Caco-2 (cell line): ENCODE data around the gene TAF5L. TPM values are rescaled to one million over a fixed set of nuclear protein-coding genes. Genes with fewer than 3 reads are reported as not detected.
A peak's percentile ranks its signal among the peaks of the same experiment; 100 is the strongest.

Experiments
- BruUV-seq: library from RNA; stranded (reverse); fragments of 400-500 nt; replicated peaks from 2 replicates; lab custom pipeline; 2021; lab: Mats Ljungman, UMichigan
- CTCF ChIA-PET: fragments of 300-600 bp; sonication (Branson Sonifier 250); formaldehyde crosslinking; loops from one replicate; lab custom pipeline; 2022; ENCODE audit warnings: antibody characterized with exemption; lab: Charles Lee
- POLR2A ChIA-PET: fragments of 300-600 bp; sonication (Branson Sonifier 250); formaldehyde crosslinking; loops from one replicate; lab custom pipeline; 2022; ENCODE audit warnings: antibody characterized with exemption; lab: Charles Lee
- DNase-seq, 2 experiments: peaks; one replicate each; pipeline versions ENCODE4 v3.0.0 to v3.0.0-alpha.2; 2020 to 2022
- H3K27me3 ChIP-seq: replicated peaks from 2 replicates; pipeline ENCODE4 v1.6.0; 2011; ENCODE audit warnings: low read length; ENCODE audit not compliant: control insufficient read depth, insufficient read depth
- H3K36me3 ChIP-seq: 2 replicates; pipeline ENCODE4 v1.5.1; 2011; ENCODE audit warnings: low read length; ENCODE audit not compliant: control insufficient read depth, insufficient read depth
- H3K4me1 ChIP-seq: fragments of 250-450 bp; sonication (Bioruptor Pico); 2 replicates; pipeline ENCODE4 v1.5.1; 2020; ENCODE audit warnings: mild to moderate bottlenecking
- H3K4me3 ChIP-seq: 2 replicates; pipeline ENCODE4 v1.5.1; 2011; ENCODE audit warnings: low read depth, mild to moderate bottlenecking, control low read depth, low read length
- H3K9me3 ChIP-seq: fragments of 250-450 bp; sonication (Bioruptor Pico); 2 replicates; pipeline ENCODE4 v1.5.1; 2020; ENCODE audit warnings: mild to moderate bottlenecking, moderate library complexity
- H3K27ac Mint-ChIP-seq: one replicate; pipeline ENCODE4 v1.8.0; 2022; ENCODE audit warnings: mixed read lengths; ENCODE audit not compliant: unreplicated experiment
- H3K27me3 Mint-ChIP-seq: one replicate; pipeline ENCODE4 v1.8.0; 2022; ENCODE audit warnings: mixed read lengths; ENCODE audit not compliant: insufficient read depth, unreplicated experiment
- H3K36me3 Mint-ChIP-seq: one replicate; pipeline ENCODE4 v1.8.0; 2022; ENCODE audit warnings: mild to moderate bottlenecking, mixed read lengths; ENCODE audit not compliant: insufficient read depth, unreplicated experiment
- H3K4me1 Mint-ChIP-seq: one replicate; pipeline ENCODE4 v1.8.0; 2022; ENCODE audit warnings: low read depth, mixed read lengths; ENCODE audit not compliant: unreplicated experiment
- H3K4me3 Mint-ChIP-seq: one replicate; pipeline ENCODE4 v1.8.0; 2022; ENCODE audit warnings: mild to moderate bottlenecking, moderate library complexity, mixed read lengths; ENCODE audit not compliant: unreplicated experiment
- H3K9me3 Mint-ChIP-seq: one replicate; pipeline ENCODE4 v1.8.0; 2022; ENCODE audit warnings: mixed read lengths; ENCODE audit not compliant: unreplicated experiment
- CTCF ChIP-seq, 2 experiments: fragments of 200-600 bp in 1 of 2; IDR thresholded peaks; 1 replicate in 1 of 2; 2 replicates in 1 of 2; pipeline versions ENCODE4 v1.5.1 to v1.8.0; 2011 to 2022; ENCODE audit warnings: antibody characterized with exemption in 1 of 2, control low read depth in 1 of 2, inconsistent platforms in 1 of 2, low read depth in 1 of 2, low read length in 1 of 2, mild to moderate bottlenecking in 1 of 2, moderate library complexity in 1 of 2; ENCODE audit not compliant: insufficient read depth in 1 of 2, severe bottlenecking in 1 of 2, unreplicated experiment in 1 of 2
- intact Hi-C: fragments of 100-400 bp; cut with micrococcal nuclease; formaldehyde crosslinking; loops from one replicate; pipeline ENCODE4 v1.10.0; 2022; ENCODE audit not compliant: unreplicated experiment
- total RNA-seq: library from RNA; stranded (reverse); gene quantifications from 2 replicates; pipeline ENCODE4 v1.2.3, GENCODE V29; 2022

The TAF5L gene
- total RNA-seq, 1 experiment from 2014 or later = 23.8 TPM

- Mint-ChIP-seq H3K27ac (no peak overlapping the region), H3K4me1 (no peaks in the 10 kb centered on the region), H3K9me3 (no peaks in the 10 kb centered on the region), H3K4me3 (no peak overlapping the region), H3K27me3 (no peaks in the 10 kb centered on the region), H3K36me3 (peaks cover 60% of the 10 kb centered on the region)
- H3K27me3 ChIP-seq = no peaks in the 10 kb centered on the region
- CTCF ChIA-PET = no interaction called here
- no peak for TF ChIP-seq CTCF (IDR thresholded peaks at IDR 0.05; ENCODE audit: insufficient read depth in 1 of 2, low read depth in 1 of 2, low read length in 1 of 2, severe bottlenecking in 1 of 2, unreplicated experiment in 1 of 2)
- POLR2A ChIA-PET = no interaction called here
- no peaks in the 10 kb centered on the region for H3K9me3 ChIP-seq
- intact Hi-C loops = no loop called here
- no TSS peak for BruUV-seq
- no peaks in the 10 kb centered on the region for H3K4me1 ChIP-seq
- peaks cover 2% of the 10 kb centered on the region; the same call in 1 of the 2 replicates for H3K36me3 ChIP-seq
- no peak for DNase-seq
- no peak overlapping the region for H3K4me3 ChIP-seq
Measured at GRCh38 chr1:229650045-229650444, 24.1 kb upstream of the TAF5L start.

GRCh38 chr1:229648406-229648805 lies 22.5 kb upstream of the TAF5L start:
- Histone ChIP-seq H3K4me1 (no peaks in the 10 kb centered on the region), H3K9me3 (no peaks in the 10 kb centered on the region), H3K36me3 (peaks cover 5% of the 10 kb centered on the region; the same call in 1 of the 2 replicates), H3K4me3 (no peak overlapping the region), H3K27me3 (no peaks in the 10 kb centered on the region)
- H3K36me3 Mint-ChIP-seq = peaks cover 51% of the 10 kb centered on the region
- no peaks in the 10 kb centered on the region for H3K27me3 Mint-ChIP-seq
- no peak for TF ChIP-seq CTCF (IDR thresholded peaks at IDR 0.05; ENCODE audit: insufficient read depth in 1 of 2, low read depth in 1 of 2, low read length in 1 of 2, severe bottlenecking in 1 of 2, unreplicated experiment in 1 of 2)
- ChIA-PET POLR2A (no interaction called here), CTCF (interaction anchor here (0.9 kb wide), 1 partner anchor 63 kb away, joined by 4 read pairs; no protein-coding TSS in a partner anchor)
- H3K4me1 Mint-ChIP-seq = no peaks in the 10 kb centered on the region
- H3K4me3 Mint-ChIP-seq = no peak overlapping the region
- TSS peak; percentile 10 for BruUV-seq
- DNase-seq = no peak
- no peak overlapping the region for H3K27ac Mint-ChIP-seq
- H3K9me3 Mint-ChIP-seq = no peaks in the 10 kb centered on the region
- intact Hi-C loops = no loop called here

DNA sequence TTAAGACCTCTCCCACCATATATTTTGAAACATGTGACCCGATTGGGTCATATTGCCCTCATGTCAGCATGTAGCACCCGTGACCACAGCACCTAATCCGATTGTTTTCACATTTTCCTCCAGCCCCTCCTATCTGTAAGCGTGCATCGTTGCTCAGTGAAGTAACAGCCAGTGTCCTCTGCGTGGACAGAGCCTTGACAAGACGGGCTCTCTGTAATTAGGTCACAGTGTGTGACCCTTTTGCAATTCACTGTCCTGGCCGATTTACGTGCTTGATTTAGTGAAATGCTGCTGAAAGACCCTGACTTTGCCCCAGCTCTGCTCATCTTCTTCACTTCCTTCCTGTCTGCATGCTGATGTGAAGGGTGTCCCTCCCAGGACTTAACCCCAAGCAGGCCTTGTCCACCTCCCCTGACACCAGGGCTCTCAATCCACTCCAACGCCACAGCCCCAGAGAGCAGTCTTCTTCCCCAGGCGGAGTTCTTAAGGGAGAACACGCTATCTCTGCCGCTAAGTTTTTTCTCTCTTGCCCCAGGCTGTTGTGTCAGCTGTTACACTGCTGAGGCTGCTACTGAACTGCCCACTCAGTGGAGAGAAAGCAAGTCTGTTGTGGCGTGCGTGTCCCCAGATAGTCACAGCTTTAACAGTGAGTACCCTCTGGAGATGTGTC lies 19.5 kb upstream of the TAF5L start:
- no peak overlapping the region for H3K4me3 ChIP-seq
- CTCF ChIA-PET = no interaction called here
- no peak for DNase-seq
- Mint-ChIP-seq H3K27me3 (no peaks in the 10 kb centered on the region), H3K27ac (no peak overlapping the region), H3K4me3 (no peak overlapping the region), H3K9me3 (no peaks in the 10 kb centered on the region), H3K36me3 (peaks cover 56% of the 10 kb centered on the region), H3K4me1 (no peaks in the 10 kb centered on the region)
- intact Hi-C loops = no loop called here
- H3K9me3 ChIP-seq = no peaks in the 10 kb centered on the region
- POLR2A ChIA-PET = no interaction called here
- no peak for TF ChIP-seq CTCF (IDR thresholded peaks at IDR 0.05; ENCODE audit: insufficient read depth in 1 of 2, low read depth in 1 of 2, low read length in 1 of 2, severe bottlenecking in 1 of 2, unreplicated experiment in 1 of 2)
- BruUV-seq = no TSS peak
- no peaks in the 10 kb centered on the region for H3K27me3 ChIP-seq
- peaks cover 5% of the 10 kb centered on the region; the same call in 1 of the 2 replicates for H3K36me3 ChIP-seq
- no peaks in the 10 kb centered on the region for H3K4me1 ChIP-seq
